Hepatocyte (in vitro differentiated cells): ENCODE measurements around the gene PDGFA. TPM values are rescaled to one million over a fixed set of nuclear protein-coding genes. Genes with fewer than 3 reads are reported as not detected.

Source experiments
- DNase-seq: peaks from one replicate; pipeline ENCODE4 v3.0.0-alpha.2; 2016; ENCODE audit warnings: low spot score
- H2AFZ ChIP-seq: fragments of 200-600 bp; sonication (generic); 2 replicates; pipeline ENCODE4 v1.6.0; 2016; ENCODE audit warnings: antibody characterized with exemption, mild to moderate bottlenecking
- H3K27ac ChIP-seq: fragments of 200-600 bp; sonication (generic); 2 replicates; pipeline ENCODE4 v1.5.1; 2016; ENCODE audit warnings: mild to moderate bottlenecking
- H3K27me3 ChIP-seq: fragments of 200-600 bp; sonication (generic); 2 replicates; pipeline ENCODE4 v1.6.1; 2016
- H3K36me3 ChIP-seq: fragments of 200-600 bp; sonication (generic); replicated peaks from 2 replicates; pipeline ENCODE4 v1.5.1; 2016; ENCODE audit warnings: low read depth; ENCODE audit not compliant: insufficient read depth
- H3K4me1 ChIP-seq: fragments of 200-600 bp; sonication (generic); 2 replicates; pipeline ENCODE4 v1.5.1; 2016; ENCODE audit warnings: mild to moderate bottlenecking, moderate library complexity; ENCODE audit not compliant: insufficient read depth
- H3K4me2 ChIP-seq: fragments of 200-600 bp; sonication (generic); 2 replicates; pipeline ENCODE4 v1.6.0; 2016
- H3K4me3 ChIP-seq: fragments of 200-600 bp; sonication (generic); 2 replicates; pipeline ENCODE4 v1.5.1; 2016; ENCODE audit warnings: mild to moderate bottlenecking
- H3K79me2 ChIP-seq: fragments of 200-600 bp; sonication (generic); 2 replicates; pipeline ENCODE4 v1.6.0; 2017; ENCODE audit warnings: mild to moderate bottlenecking
- H3K9me2 ChIP-seq: fragments of 200-600 bp; sonication (generic); replicated peaks from 2 replicates; pipeline ENCODE4 v1.6.0; 2017; ENCODE audit warnings: mild to moderate bottlenecking; ENCODE audit not compliant: insufficient read depth
- H3K9me3 ChIP-seq: fragments of 200-600 bp; sonication (generic); 2 replicates; pipeline ENCODE4 v1.5.1; 2016; ENCODE audit warnings: low read depth, mild to moderate bottlenecking
- H4K20me1 ChIP-seq: fragments of 200-600 bp; sonication (generic); 2 replicates; pipeline ENCODE4 v1.6.0; 2016; ENCODE audit warnings: mild to moderate bottlenecking; ENCODE audit not compliant: insufficient read depth, poor library complexity, severe bottlenecking
- CTCF ChIP-seq: fragments of 200-600 bp; sonication (generic); IDR thresholded peaks from 2 replicates; pipeline ENCODE4 v1.5.1; 2016; ENCODE audit warnings: antibody characterized with exemption, mild to moderate bottlenecking; ENCODE audit not compliant: poor library complexity
- EZH2 ChIP-seq: fragments of 200-600 bp; sonication (generic); IDR thresholded peaks from 2 replicates; pipeline ENCODE4 v1.6.1; 2016; ENCODE audit warnings: antibody characterized with exemption, mild to moderate bottlenecking, borderline replicate concordance
- EZH2phosphoT487 ChIP-seq: fragments of 200-600 bp; sonication (generic); IDR thresholded peaks from one replicate; pipeline ENCODE4 v1.6.1; 2018; ENCODE audit warnings: antibody characterized with exemption, mild to moderate bottlenecking, low read depth, moderate library complexity; ENCODE audit not compliant: unreplicated experiment, severe bottlenecking
- WGBS: methylation state at CpG from one replicate; pipeline ENCODE4 v1.1.6; 2016; ENCODE audit warnings: low lambda C conversion rate; ENCODE audit errors: missing lambda C conversion rate; 5-methylcytosine and 5-hydroxymethylcytosine counted together
- polyA plus RNA-seq: library from polyadenylated mRNA; unstranded; fragments of >200 nt; fragmentation: Nextera tagmentation; extraction: Ambion mirVana; gene quantifications from 2 replicates; pipeline ENCODE4 v1.2.1, GENCODE V29; 2016
- total RNA-seq: library from RNA; depleted of rRNA; stranded (reverse); fragments of >200 nt; gene quantifications from 2 replicates; pipeline ENCODE4 v1.2.3, GENCODE V29; 2014

The PDGFA gene
- total and polyA plus RNA-seq, 2 experiments from 2014 or later, result 30.7 to 63.1 TPM

GRCh38 chr7:550881-551614, 31.4 kb upstream of the PDGFA start:
- Histone ChIP-seq H4K20me1 (no peaks in the 10 kb centered on the region), H3K27me3 (no peaks in the 10 kb centered on the region)

GRCh38 chr7:549891-550625, 30.4 kb upstream of the PDGFA start:
- Histone ChIP-seq H3K9me2 (no peaks in the 10 kb centered on the region), H3K79me2 (no peaks in the 10 kb centered on the region), H3K4me3 (no peak overlapping the region), H3K27ac (peak overlapping the region; percentile 77), H3K4me2 (no peak overlapping the region), H2AFZ (no peak overlapping the region), H3K27me3 (no peaks in the 10 kb centered on the region), H3K36me3 (no peaks in the 10 kb centered on the region), H3K9me3 (no peaks in the 10 kb centered on the region), H4K20me1 (no peaks in the 10 kb centered on the region), H3K4me1 (peaks cover 11% of the 10 kb centered on the region)
- no peak for TF ChIP-seq CTCF
- no peak for TF ChIP-seq EZH2phosphoT487
- no peak for TF ChIP-seq EZH2
- DNase-seq, result no peak
- WGBS, result 98% methylated on average over 30 of the region's 31 CpGs

More at GRCh38 chr7:550881-551614, 31.4 kb upstream of the PDGFA start:
- no peak overlapping the region for H2AFZ ChIP-seq
- 98% methylated on average over 13 of the region's 19 CpGs for WGBS
- no peak overlapping the region for H3K4me2 ChIP-seq
- peaks cover 11% of the 10 kb centered on the region for H3K4me1 ChIP-seq
- H3K9me3 ChIP-seq, result no peaks in the 10 kb centered on the region
- no peak for DNase-seq
- H3K79me2 ChIP-seq, result no peaks in the 10 kb centered on the region
- no peak overlapping the region for H3K27ac ChIP-seq
- TF ChIP-seq EZH2phosphoT487 (no peak), CTCF (no peak)
- H3K4me3 ChIP-seq, result no peak overlapping the region
- H3K9me2 ChIP-seq, result no peaks in the 10 kb centered on the region
- H3K36me3 ChIP-seq, result no peaks in the 10 kb centered on the region

GRCh38 chr7:549066-549890, 29.6 kb upstream of the PDGFA start:
- Histone ChIP-seq H3K27ac (peak overlapping the region; percentile 77), H3K27me3 (no peaks in the 10 kb centered on the region), H3K36me3 (no peaks in the 10 kb centered on the region), H3K79me2 (no peaks in the 10 kb centered on the region), H3K4me2 (no peak overlapping the region), H3K9me3 (no peaks in the 10 kb centered on the region), H3K4me1 (peaks cover 11% of the 10 kb centered on the region), H3K9me2 (no peaks in the 10 kb centered on the region), H2AFZ (no peak overlapping the region), H4K20me1 (no peaks in the 10 kb centered on the region), H3K4me3 (no peak overlapping the region)
- TF ChIP-seq EZH2phosphoT487, result no peak
- no peak for TF ChIP-seq CTCF
- no peak for TF ChIP-seq EZH2
- DNase-seq, result peak; percentile 59
- 89% methylated on average over 38 of the region's 43 CpGs for WGBS
